T-helper 2 cell treated with Interferon-gamma antibody and Interleukin-4, amounts not matched to agents 100 ng/mL and 5 ng/mL, for 36 hours (primary cell): Measurements from ENCODE around the gene TIMP1. TPM values are rescaled to one million over a fixed set of nuclear protein-coding genes. Genes with fewer than 3 reads are reported as not detected.
"Not testable (repeated sequence)": the region's sequence is repeated elsewhere in the genome, so short reads cannot be mapped to it uniquely, and the experiment has no call there.

Experiments used
- intact Hi-C: fragments of 100-400 bp; cut with micrococcal nuclease; formaldehyde crosslinking; loops from one replicate; pipeline ENCODE4 v1.15.1; 2023
- total RNA-seq: library from RNA; stranded (reverse); gene quantifications from 2 replicates; pipeline ENCODE4 v1.2.3, GENCODE V29; 2022

Gene TIMP1
- total RNA-seq, 1 donor from 2014 or later: 147 TPM

DNA sequence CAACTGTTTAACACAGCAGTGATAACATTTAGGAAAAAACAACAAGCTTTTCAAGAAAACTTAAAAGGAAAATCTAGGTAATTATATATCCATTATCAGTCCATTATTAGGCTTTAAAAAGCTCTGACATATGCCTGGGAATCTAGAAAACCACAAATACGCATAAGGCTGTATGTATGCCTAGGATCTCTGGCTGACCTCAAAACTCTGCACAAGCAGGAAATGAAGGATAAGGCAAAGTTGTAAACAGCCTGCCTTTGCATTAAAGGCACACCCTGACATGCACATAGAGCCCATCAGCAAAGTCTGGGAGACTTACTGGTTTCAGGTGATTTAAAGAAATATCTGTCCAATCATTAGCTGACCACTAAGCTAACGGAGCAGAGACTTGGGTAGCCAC lies 14.0 kb downstream of the TIMP1 start:
- intact Hi-C loops: no loop called here

DNA sequence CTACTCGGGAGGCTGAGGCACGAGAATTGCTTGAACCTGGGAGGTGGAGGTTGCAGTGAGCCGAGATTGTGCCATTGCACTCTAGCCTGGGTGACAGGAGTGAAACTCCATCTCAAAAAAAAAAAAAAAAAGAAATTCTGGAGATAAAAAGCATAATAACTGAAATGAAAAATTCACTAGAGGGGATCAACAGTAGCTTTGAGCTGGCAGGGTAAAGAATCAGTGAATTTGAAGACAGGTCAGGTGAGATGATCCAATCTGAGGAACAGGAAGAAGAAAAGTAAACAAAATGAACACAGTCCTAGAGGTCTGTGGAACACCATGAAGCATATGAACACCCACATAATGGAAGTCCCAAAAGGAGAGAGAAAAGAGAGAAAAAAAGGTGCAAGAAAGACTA lies 15.0 kb downstream of the TIMP1 start:
- intact Hi-C loops: no loop called here

DNA sequence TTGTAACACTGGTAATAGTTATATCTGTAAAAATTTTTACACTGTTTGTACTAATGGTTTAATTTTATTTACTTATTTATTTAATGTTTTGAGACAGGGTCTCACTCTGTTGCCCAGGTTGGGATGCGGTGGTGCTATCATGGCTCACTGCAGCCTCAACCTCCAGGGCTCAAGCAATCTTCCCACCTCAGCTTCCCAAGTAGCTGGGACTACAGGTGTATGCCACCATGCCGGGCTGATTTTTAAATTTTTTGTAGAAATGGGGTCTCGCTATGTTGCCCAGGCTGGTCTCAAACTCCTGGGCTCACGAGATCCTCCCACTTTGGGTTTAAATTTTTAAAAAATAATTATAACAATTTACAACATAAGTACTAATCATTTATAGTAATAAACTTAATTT lies 20.9 kb downstream of the TIMP1 start:
- intact Hi-C loops: not testable (repeated sequence)

DNA sequence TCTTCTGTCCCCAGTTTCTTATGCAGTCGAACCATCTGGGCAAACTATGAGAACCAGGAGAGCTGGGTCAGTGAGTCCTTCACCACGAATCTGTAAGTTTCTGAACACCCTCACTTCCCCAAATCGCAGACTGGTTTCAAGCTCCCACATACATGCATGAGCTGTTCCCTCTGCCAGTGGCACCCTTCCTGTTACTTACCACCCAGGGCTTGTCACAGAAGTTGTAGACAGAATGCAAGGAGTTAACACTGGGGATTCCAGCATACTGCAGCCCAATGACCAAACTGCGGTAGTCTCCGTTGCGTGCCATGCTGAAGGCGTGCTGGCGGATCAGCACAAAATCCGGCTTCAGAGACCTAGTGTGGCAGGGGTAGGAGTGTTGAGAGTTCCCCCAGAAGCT lies 22.8 kb downstream of the TIMP1 start:
- intact Hi-C loops: no loop called here

DNA sequence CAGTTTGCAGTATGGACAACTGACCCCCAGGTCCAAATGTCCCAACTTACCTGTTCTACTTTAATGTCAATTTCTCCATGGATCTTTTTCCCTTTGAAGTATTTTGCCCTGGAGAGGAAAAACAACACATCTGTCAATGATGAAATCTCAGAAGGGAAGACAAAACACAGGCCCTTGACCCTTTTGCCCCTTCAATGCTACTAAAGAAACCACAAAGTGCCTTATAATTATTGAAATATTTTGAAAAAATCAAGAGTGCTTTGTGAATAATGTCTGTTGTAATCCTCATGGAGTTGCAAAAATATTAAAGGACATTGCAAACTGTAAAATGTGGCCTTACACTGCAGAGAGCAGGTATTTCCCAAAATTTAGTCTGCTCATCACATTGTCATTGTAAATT lies 24.9 kb downstream of the TIMP1 start:
- intact Hi-C loops: no loop called here

DNA sequence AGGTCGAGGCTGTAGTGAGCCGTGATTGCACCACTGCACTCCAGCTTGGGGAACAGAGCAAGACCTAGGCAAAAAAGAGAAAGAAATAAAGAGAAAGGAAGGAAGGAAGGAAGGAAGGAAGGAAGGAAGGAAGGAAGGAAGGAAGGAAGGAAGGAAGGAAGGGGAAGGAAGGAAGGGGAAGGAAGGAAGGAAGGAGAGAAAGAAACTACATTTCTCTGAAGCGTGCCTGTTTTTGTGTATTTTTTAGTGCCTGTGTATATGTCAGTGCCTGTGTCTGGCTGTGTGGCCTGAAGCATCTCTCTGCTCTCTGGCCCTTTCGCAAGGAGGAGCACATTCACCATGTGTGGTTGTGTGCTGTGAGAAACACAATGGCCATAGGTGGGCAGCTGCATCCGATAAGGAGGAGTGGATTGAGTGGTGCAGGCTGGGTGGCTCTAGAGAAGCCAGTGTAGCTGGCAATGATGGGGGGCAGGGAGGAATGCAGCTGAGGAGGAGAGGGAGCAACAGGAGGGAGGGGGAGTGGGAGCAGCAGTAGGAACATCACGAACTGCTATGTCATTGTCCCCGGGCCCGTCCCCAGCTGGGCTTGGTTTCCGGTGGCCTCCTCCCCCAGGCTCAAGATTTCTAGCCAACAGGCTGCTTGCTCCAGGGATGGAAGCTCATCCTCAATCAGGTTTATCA lies 26.0 kb downstream of the TIMP1 start:
- intact Hi-C loops: no loop called here

DNA sequence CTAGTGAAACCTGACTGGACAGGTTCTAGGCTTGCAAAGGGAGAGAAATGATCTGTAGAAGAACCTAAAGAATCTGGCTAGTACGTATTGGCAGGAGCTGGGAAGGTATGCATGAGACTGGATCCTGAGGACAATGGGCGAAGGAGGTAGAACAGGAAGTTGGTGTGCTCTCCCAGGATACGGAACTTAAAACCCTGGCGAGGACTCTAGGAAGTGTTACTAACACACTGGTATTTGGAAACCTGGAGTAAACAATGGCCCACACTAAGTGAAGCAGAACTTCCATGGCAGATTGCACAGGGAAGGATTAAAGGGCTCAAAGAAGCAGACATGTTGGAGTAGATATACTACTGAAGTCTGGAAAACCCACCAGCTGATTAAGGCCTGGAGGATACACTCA lies 28.3 kb downstream of the TIMP1 start:
- intact Hi-C loops: no loop called here

DNA sequence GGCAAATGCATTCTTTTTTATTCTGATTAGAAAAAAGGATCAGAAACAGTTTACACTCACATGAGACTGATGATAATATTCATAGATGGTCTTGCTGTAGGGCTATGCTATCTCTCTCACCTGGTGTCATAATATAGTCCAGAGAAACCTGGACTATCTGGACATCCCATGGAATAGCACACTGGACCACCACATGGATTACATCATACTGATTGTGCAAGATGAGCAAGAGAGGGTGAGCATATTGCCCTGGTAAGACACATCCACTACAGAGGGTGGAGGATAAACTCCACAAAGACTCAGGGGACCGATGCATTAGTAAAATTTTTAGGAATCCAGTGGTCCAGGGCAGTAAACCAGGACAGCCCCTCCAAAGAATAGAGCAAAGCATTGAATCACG lies 29.3 kb downstream of the TIMP1 start:
- intact Hi-C loops: no loop called here

DNA sequence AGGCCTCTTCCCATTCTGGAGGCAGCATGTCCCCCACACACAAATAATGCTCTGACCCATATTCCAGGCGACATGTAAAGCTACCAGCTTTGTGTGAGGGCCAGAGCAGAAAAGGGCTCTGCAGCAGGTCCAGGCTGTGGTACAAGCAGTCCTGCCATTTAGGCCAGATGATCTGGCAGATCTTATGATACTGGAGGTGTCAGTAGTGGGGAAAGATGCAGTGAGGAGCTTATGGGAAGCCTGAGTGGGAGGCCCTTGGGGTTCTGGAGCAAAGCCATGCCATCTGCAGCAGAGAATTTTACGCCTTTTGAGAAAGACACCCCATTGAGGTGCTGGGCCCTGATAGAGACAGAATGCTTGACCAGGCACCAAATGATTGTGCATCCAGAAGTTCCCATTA lies 29.7 kb downstream of the TIMP1 start:
- intact Hi-C loops: no loop called here

DNA sequence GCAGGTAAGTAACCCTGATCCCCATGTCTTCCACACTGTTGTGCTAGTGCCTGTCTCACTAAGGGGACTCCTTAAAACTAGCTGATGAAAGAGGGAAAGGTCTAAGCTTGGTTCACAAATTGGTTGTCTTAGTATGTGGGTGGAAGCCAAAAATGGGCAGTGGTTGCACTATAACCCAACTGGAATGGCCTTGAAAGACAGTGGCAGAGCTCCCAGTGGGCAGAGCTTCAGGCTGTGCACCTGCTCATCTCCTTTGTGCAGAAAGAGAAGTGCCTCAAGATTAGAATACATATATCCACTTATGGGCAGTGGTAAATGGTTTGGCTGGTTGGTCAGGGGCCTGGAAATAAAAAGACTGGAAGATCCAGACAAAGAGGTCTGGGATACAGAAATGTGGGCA lies 30.2 kb downstream of the TIMP1 start:
- intact Hi-C loops: no loop called here

DNA sequence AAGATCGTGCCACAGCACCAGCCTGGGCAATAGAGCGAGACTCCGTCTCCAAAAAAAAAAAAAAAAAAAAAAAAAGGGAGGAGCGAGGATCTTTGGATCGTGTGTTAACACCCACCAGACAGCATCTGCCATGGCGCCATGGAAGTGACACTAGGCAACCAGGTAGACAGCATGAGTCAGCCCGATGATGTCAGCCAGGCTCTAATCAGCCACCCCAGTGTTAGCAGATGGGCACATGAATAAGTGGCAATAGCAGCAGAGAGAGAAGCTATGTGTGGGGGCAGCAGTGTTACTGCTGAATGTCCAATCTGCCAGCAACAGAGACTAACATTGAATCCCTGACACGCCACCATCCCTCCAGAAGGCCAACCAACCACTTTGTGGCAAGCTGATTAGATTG lies 30.8 kb downstream of the TIMP1 start:
- intact Hi-C loops: no loop called here

DNA sequence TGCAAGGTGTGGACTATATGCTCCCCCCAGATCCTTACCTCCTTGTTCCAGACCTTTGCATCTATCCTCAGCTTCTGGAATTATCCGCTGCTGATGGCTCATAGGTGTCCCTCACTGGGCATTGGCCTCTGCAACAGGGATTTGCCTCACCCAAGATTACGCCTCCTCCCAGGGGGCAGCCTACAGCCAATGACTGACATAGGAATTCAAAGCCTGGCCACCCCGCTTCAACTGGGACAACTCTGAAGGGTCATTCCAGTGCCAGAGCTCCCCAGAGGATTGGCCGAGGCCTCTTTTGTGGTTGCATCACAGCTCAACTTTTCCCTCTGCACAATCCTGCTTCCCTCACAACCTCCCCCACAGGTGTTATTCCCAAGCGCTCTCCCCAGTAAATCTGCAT lies 32.4 kb downstream of the TIMP1 start:
- intact Hi-C loops: no loop called here

DNA sequence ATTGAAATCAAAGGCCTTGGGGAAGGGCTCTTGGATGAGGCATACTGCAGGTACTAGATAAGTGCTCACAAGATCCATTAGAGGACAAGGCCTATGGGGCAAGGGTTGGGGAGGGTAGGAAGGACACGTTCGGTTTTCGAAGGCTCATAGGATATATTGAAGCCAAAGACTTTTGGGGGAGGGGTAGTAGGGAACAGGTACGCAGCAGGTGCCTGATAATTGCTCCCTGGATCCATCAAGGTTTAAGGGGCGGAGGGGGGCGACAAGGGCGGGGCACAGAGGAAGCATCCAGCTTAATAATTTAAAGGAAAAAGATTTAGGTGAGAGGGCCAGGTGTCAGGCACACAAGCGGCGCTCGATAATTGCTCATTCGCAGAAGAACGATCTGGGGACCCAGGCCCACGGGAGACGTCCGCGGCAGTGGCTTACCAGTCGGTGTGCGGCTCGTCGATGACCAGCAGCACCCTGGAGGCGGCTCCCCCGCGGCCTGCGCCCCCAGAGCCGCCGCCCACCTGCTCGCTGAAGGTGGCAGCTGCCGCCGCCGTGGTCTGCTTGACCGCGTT lies 36.8 kb downstream of the TIMP1 start:
- intact Hi-C loops: no loop called here

DNA sequence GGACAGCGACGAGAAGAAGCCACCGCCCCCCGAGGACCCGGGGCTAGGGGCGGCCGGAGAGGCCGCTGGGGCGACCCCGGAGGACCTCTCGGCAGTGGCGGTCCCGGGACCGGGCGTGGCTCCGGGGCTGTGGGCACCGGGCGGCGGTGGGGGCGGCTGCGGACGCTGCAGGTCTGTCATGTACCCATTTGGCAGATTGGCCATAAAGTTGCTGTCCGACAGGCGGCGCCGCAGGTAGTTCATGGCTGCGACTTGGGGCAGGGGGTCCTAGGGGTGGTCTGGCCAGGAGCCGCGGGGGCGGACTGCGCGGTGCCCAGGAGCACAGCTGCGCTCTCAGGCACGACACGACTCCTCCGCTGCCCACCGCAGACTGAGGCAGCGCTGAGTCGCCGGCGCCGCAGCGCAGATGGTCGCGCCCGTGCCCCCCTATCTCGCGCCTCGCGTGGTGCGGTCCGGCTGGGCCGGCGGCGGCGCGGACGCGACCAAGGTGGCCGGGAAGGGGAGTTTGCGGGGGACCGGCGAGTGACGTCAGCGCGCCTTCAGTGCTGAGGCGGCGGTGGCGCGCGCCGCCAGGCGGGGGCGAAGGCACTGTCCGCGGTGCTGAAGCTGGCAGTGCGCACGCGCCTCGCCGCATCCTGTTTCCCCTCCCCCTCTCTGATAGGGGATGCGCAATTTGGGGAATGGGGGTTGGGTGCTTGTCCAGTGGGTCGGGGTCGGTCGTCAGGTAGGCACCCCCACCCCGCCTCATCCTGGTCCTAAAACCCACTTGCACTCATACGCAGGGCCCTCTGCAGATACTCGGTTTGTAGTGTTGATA lies 37.5 kb downstream of the TIMP1 start, which contains the start of gene SYN1:
Gene SYN1 (minus strand): TSS at position 372 of the 817 bp plus-strand sequence. CDS start 129 bp downstream, at position 243.
- intact Hi-C loops: loop anchor here (5.0 kb wide), 1 partner anchor 37 kb away; the partner anchor contains the start of gene TIMP1

DNA sequence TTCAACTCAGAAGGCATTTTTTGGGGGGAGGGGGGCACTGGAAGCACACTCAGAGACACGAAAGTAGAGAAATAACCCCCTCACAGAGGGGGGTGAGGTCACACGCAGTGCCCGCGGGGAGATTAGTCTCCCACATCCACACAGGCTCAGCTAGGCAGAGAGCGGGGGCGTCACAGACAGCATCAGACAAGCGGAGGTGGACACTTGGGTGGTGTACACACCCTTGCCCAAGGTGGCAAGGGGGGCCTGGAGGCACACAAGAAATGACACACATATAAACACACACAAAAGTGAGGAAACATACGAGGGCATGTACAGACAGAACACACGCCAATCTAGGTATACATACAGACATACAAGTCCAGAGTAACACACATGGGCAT lies 38.1 kb downstream of the TIMP1 start:
- intact Hi-C loops: loop anchor here (5.0 kb wide), 1 partner anchor 38 kb away; the partner anchor contains the start of gene TIMP1

DNA sequence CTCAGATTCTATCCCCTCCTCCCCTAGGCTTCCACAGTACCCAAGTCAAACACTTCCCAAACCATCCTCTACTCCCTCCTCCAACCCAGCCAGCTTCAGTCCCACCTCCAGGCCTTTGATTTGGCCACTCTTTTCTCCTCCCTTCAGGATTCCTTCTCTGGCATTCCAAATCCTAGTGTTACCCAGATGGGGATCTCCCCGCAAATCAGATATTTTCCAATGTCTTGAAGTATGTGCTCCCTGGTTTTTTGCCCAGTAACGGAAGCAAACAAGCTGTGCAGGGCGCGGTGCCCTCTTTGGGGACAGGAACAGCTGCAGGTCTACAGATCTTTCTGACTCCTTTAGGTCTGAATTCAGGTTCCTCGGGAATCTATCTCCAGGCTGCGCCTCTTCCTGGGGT lies 39.6 kb downstream of the TIMP1 start:
- intact Hi-C loops: loop anchor here (5.0 kb wide), 1 partner anchor 40 kb away; the partner anchor contains the start of gene TIMP1

DNA sequence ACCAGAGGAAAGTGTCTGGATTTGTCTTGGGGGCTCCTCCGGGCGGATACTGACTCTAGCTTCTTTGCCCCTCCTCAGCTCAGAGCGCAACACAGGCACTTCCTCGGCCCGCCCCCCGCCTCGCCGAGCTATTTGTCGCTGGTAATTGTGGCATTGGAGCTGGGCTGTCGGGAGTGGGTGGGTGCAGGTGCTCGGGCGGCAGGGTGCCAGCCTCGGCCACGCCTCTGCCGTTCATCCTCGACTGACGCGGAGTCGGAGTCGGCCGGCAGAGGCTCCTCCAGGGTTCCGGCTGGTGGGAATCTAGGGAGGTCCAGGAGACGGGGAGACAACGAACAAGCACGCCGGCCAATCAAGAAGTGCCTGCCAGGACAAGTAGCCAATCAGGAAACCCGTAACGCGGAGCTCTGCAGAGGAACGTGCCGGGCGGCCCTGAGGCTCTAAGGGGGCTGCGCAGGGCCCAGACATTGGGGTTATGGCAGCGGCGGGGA lies 41.3 kb downstream of the TIMP1 start:
- intact Hi-C loops: loop anchor here (5.0 kb wide), 1 partner anchor 41 kb away; the partner anchor contains the start of gene TIMP1

DNA sequence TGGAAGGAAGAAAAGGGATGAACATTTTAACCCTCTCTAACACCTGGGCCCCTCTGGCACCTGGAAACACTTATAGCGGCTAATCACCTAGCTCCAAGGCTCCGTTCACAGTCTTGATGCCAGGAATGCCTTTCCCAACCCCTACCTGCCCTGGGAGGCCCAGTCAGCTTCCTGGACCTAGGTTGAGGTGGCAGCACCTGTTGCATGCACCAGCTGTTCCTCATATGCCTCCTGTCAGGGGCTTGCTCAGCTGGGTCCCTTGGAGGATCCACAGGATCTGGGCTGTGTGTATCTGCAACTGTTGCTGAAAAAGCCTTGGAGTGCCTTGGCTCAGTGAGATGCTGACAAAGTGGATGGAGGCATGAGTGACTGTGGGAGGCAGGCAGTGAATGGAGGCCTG lies 43.1 kb downstream of the TIMP1 start:
- intact Hi-C loops: no loop called here

DNA sequence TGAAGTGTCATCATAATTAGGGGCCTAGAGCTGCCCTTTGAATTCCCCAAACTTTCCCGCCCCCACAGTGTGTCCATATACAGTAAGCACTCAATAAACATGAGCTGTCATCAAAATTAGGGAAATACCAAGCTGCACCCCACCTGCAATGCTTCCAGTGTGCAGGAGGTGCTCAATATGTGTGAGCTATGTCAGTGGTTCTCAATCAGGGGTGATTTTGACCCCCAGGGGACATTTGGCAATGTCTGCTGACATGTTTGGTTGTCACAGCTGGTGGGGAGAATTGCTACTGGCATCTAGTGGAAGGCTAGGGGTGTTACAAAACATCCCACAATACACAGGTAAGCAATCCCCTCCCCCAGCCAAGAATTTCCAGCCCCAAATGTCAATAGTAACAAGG lies 46.7 kb downstream of the TIMP1 start:
- intact Hi-C loops: no loop called here

DNA sequence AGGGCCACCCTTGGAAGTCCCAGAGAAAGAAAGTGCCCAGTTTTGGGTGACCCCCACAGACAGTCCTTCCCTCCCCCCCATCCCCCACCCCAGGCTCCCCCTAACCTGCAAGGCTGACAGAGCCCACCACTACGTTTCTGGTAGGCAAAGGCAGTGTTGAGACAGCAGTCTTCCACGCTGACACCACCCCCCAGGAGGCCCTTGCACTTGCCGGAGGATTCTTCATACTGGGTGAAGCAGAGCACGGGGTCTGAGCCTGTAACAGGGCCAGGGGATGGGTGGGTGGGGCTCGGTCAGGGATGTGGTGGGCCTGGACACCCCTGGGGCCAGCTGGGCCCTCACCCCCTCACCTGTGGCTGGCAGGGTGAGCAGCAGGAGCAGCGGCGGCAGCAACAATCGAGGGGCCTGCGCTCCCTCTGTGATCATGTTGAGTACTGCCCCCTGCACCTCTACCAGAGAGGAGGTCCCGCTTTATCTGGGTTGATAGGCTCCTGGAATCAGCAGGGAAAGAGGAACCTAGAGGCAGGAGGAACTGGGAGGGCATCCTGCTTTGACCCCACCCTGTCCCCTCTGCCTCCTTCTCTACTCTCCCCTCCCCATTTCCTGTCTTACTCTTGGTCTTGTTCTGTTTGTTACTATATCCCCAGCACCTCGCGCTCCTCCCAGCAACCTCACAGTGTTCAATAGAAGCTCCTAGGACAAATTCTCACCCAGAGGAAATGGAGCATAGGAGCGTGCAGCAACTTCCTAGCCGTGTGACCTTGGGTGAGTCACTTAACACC lies 47.4 kb downstream of the TIMP1 start, which contains the start of gene CFP:
Gene CFP (minus strand): TSS at position 512 of the 782 bp plus-strand sequence. CDS start 86 bp downstream, at position 426.
- intact Hi-C loops: no loop called here

DNA sequence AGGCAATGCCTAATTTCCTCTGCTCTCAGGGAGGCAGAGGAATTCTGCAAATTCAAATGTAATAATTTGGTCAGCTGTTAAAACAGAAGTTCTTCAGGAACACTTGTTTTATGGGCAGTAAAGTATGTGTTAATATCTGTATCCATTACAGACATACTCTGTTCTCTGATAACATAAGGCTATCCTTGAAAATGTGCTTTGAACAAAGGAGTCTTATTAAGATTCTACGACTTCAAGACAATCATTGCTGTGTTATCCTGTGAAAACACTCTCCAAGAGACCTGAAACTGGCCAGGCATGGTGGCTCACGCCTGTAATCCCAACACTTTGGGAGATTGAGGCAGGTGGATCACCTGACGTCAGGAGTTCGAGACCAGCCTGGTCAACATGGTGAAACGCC lies 49.4 kb downstream of the TIMP1 start:
- intact Hi-C loops: no loop called here
